HEK293T (cell line): ENCODE measurements around the gene GORASP2.
A peak's percentile ranks its signal among the peaks of the same experiment; 100 is the strongest.

ENCODE experiments used
- CTCF ChIA-PET: fragments of 350-600 bp; formaldehyde crosslinking; extraction: SDS; loops from one replicate; lab custom pipeline; 2021; ENCODE audit warnings: antibody characterized with exemption, inconsistent platforms; lab: Yijun Ruan, JAX
- POLR2A ChIA-PET: fragments of 350-600 bp; formaldehyde crosslinking; extraction: SDS; loops from one replicate; lab custom pipeline; 2020; ENCODE audit warnings: antibody characterized with exemption, inconsistent platforms; lab: Yijun Ruan, JAX
- DNase-seq: peaks from one replicate; pipeline ENCODE4 v3.0.0; 2012; ENCODE audit warnings: mixed read lengths; ENCODE audit errors: extremely low spot score
- ARNT ChIP-seq: fragments of 450-650 bp; IDR thresholded peaks from 2 replicates; pipeline ENCODE4 v1.6.1; 2017; ENCODE audit warnings: mild to moderate bottlenecking
- BHLHE40 ChIP-seq: fragments of 450-650 bp; IDR thresholded peaks from 2 replicates; pipeline ENCODE4 v1.6.1; 2016; ENCODE audit warnings: mild to moderate bottlenecking, moderate library complexity, borderline replicate concordance
- CTBP1 ChIP-seq: fragments of 450-650 bp; IDR thresholded peaks from 2 replicates; pipeline ENCODE4 v1.6.1; 2016; ENCODE audit warnings: borderline replicate concordance
- ELF4 ChIP-seq: fragments of 450-650 bp; IDR thresholded peaks from 2 replicates; pipeline ENCODE4 v1.6.1; 2017; ENCODE audit warnings: antibody characterized with exemption
- FOXA1 ChIP-seq: fragments of 450-650 bp; IDR thresholded peaks from 2 replicates; pipeline ENCODE4 v1.6.1; 2016; ENCODE audit warnings: mild to moderate bottlenecking
- FOXK2 ChIP-seq: fragments of 450-650 bp; IDR thresholded peaks from 2 replicates; pipeline ENCODE4 v1.6.1; 2016; ENCODE audit warnings: mild to moderate bottlenecking
- FOXM1 ChIP-seq: fragments of 450-650 bp; IDR thresholded peaks from 2 replicates; pipeline ENCODE4 v1.6.1; 2017; ENCODE audit warnings: mild to moderate bottlenecking, borderline replicate concordance
- HDGF ChIP-seq: fragments of 450-650 bp; IDR thresholded peaks from 2 replicates; pipeline ENCODE4 v1.6.1; 2017; ENCODE audit warnings: antibody characterized with exemption, borderline replicate concordance
- L3MBTL2 ChIP-seq: fragments of 450-650 bp; conservative IDR thresholded peaks from 2 replicates; pipeline ENCODE4 v1.6.1; 2016; ENCODE audit warnings: mild to moderate bottlenecking
- LEF1 ChIP-seq: fragments of 450-650 bp; IDR thresholded peaks from 2 replicates; pipeline ENCODE4 v1.6.1; 2017; ENCODE audit warnings: mild to moderate bottlenecking, borderline replicate concordance
- NFRKB ChIP-seq: fragments of 450-650 bp; IDR thresholded peaks from 2 replicates; pipeline ENCODE4 v1.6.1; 2016; ENCODE audit warnings: mild to moderate bottlenecking, moderate library complexity
- PKNOX1 ChIP-seq: fragments of 450-650 bp; IDR thresholded peaks from 2 replicates; pipeline ENCODE4 v1.6.1; 2016
- SP1 ChIP-seq: fragments of 450-650 bp; IDR thresholded peaks from 2 replicates; pipeline ENCODE4 v1.6.1; 2017
- SUZ12 ChIP-seq: fragments of 450-650 bp; IDR thresholded peaks from 2 replicates; pipeline ENCODE4 v1.6.1; 2016; ENCODE audit warnings: mild to moderate bottlenecking
- TARDBP ChIP-seq: fragments of 450-650 bp; IDR thresholded peaks from 2 replicates; pipeline ENCODE4 v1.6.1; 2016
- ZNF384 ChIP-seq: fragments of 450-650 bp; IDR thresholded peaks from 2 replicates; pipeline ENCODE4 v1.6.1; 2016

Gene GORASP2

GRCh38 chr2:170928036-170928823, 823 bp upstream of the GORASP2 start:
- POLR2A ChIA-PET, result interaction anchor here (0.7 to 2.3 kb wide), 7 partner anchors 11 to 354 kb away, joined by 3 to 7 read pairs (median 4); no protein-coding TSS in a partner anchor
- TF ChIP-seq L3MBTL2 (no peak; the same call in 1 of the 2 replicates), LEF1 (no peak), HDGF (no peak)
- CTCF ChIA-PET, result interaction anchor here (0.6 to 1.3 kb wide), 10 partner anchors 10 to 1189 kb away, joined by 3 to 6 read pairs (median 3); partner anchors contain the start of genes DCAF17 and METTL8
- DNase-seq, result peak; percentile 9

GRCh38 chr2:170929686-170930050, 615 bp downstream of the GORASP2 start:
- DNase-seq, result peak; percentile 45
- POLR2A ChIA-PET, result interaction anchor here (0.9 to 2.3 kb wide), 9 partner anchors 11 to 1172 kb away, joined by 3 to 7 read pairs (median 4); no protein-coding TSS in a partner anchor
- TF ChIP-seq LEF1, result no peak
- no peak for TF ChIP-seq BHLHE40
- TF ChIP-seq HDGF, result no peak
- no peak for TF ChIP-seq FOXM1
- TF ChIP-seq ELF4, result no peak
- CTCF ChIA-PET, result interaction anchor here (0.6 to 1.3 kb wide), 9 partner anchors 9 to 1915 kb away, joined by 3 to 5 read pairs (median 3); no protein-coding TSS in a partner anchor

GRCh38 chr2:170930131-170930990, 1.3 kb downstream of the GORASP2 start:
- POLR2A ChIA-PET, result interaction anchor here (0.5 to 2.3 kb wide), 7 partner anchors 10 to 591 kb away, joined by 3 to 7 read pairs (median 4); no protein-coding TSS in a partner anchor
- peak; percentile 57 for DNase-seq
- 0 out of 2 replicates have a peak, but pooled peaks have one; percentile 16 for TF ChIP-seq CTBP1
- TF ChIP-seq ELF4, result peak; percentile 31; the same call in 1 of the 2 replicates
- TF ChIP-seq SP1, result no peak
- TF ChIP-seq HDGF, result no peak
- TF ChIP-seq PKNOX1, result peak; percentile 89
- TF ChIP-seq L3MBTL2, result peak; percentile 24; the same call in 1 of the 2 replicates
- CTCF ChIA-PET, result interaction anchor here (0.6 kb wide), 2 partner anchors 26 to 54 kb away, joined by 3 to 5 read pairs; no protein-coding TSS in a partner anchor

- ChIA-PET CTCF (interaction anchor here (0.6 kb wide), 1 partner anchor 26 kb away, joined by 3 read pairs; no protein-coding TSS in a partner anchor), POLR2A (interaction anchor here (1.1 kb wide), 1 partner anchor 591 kb away, joined by 3 read pairs; no protein-coding TSS in a partner anchor)
- DNase-seq, result no peak
- TF ChIP-seq ZNF384 (no peak), HDGF (no peak), ARNT (no peak), FOXA1 (no peak), FOXK2 (no peak)
Measured at GRCh38 chr2:170930991-170931266, 1.9 kb downstream of the GORASP2 start.

GRCh38 chr2:170932166-170932565, 3.1 kb downstream of the GORASP2 start:
- ChIA-PET CTCF (interaction anchor here (0.6 kb wide), 1 partner anchor 351 kb away, joined by 3 read pairs; no protein-coding TSS in a partner anchor), POLR2A (interaction anchor here (0.6 kb wide), 1 partner anchor 234 kb away, joined by 3 read pairs; no protein-coding TSS in a partner anchor)
- DNase-seq, result no peak
- TF ChIP-seq ARNT, result no peak
- no peak for TF ChIP-seq FOXK2

- no peak for TF ChIP-seq L3MBTL2
- no peak for TF ChIP-seq BHLHE40
- no peak for TF ChIP-seq HDGF
- CTCF ChIA-PET, result no interaction called here
- POLR2A ChIA-PET, result interaction anchor here (0.9 kb wide), 1 partner anchor 10 kb away, joined by 3 read pairs; no protein-coding TSS in a partner anchor
Measured at GRCh38 chr2:170932948-170933347, 3.9 kb downstream of the GORASP2 start.

GRCh38 chr2:170937709-170938379, 8.8 kb downstream of the GORASP2 start:
- ChIA-PET CTCF (interaction anchor here (0.6 kb wide), 1 partner anchor 9 kb away, joined by 3 read pairs; the partner anchor contains the start of gene GORASP2), POLR2A (no interaction called here)
- no peak for DNase-seq
- TF ChIP-seq FOXK2 (no peak), PKNOX1 (no peak), TARDBP (no peak), HDGF (no peak), SUZ12 (no peak), SP1 (no peak), LEF1 (no peak), CTBP1 (no peak), FOXA1 (no peak), L3MBTL2 (no peak), FOXM1 (no peak), ARNT (no peak), ELF4 (no peak), NFRKB (no peak), BHLHE40 (no peak), ZNF384 (no peak)

More at GRCh38 chr2:170932948-170933347, 3.9 kb downstream of the GORASP2 start:
- DNase-seq, result no peak
